B cell (primary cell): ENCODE data around the gene EHBP1L1. TPM values are rescaled to one million over a fixed set of nuclear protein-coding genes. Genes with fewer than 3 reads are reported as not detected.
A peak's percentile ranks its signal among the peaks of the same experiment; 100 is the strongest.

Experiments used
- ATAC-seq: fragments of 200-7000 bp; cut with Tn5 transposase; one replicate; pipeline ENCODE4 v1.10.0; 2021; ENCODE audit warnings: low read depth, mild to moderate bottlenecking, moderate number of reproducible peaks, moderate library complexity
- CTCF ChIA-PET: fragments of 350-600 bp; sonication (Branson Sonifier 250); formaldehyde crosslinking; loops from one replicate; lab custom pipeline; 2021; ENCODE audit warnings: antibody characterized with exemption, inconsistent platforms; lab: Charles Lee
- POLR2A ChIA-PET: fragments of 350-600 bp; sonication (Branson Sonifier 250); formaldehyde crosslinking; loops from one replicate; lab custom pipeline; 2021; ENCODE audit warnings: antibody characterized with exemption; lab: Charles Lee
- DNase-seq: peaks from one replicate; pipeline ENCODE4 v3.0.0; 2013
- H2AFZ ChIP-seq: 2 replicates; pipeline ENCODE4 v1.6.1; 2012; ENCODE audit warnings: mild to moderate bottlenecking, low read depth, low read length; ENCODE audit not compliant: insufficient read depth, poor library complexity, severe bottlenecking
- H3K27ac ChIP-seq, 2 donors: 1 replicate in 1 of 2; 2 replicates in 1 of 2; pipeline ENCODE4 v1.5.1; 2012 to 2013; ENCODE audit warnings: low read length in 2 of 2, mild to moderate bottlenecking in 2 of 2, moderate library complexity in 1 of 2
- H3K27me3 ChIP-seq, 4 experiments: fragments of 200-600 bp in 1 of 4; sonication (generic) in 1 of 4; replicated peaks in 1 of 4; 1 replicate in 2 of 4; 2 replicates in 2 of 4; pipeline versions ENCODE4 v1.6.1 to v1.7.0; 2013 to 2016; ENCODE audit warnings: low read length in 3 of 4, mild to moderate bottlenecking in 2 of 4, mixed read lengths in 1 of 4, moderate library complexity in 1 of 4; ENCODE audit not compliant: insufficient read depth in 4 of 4, control insufficient read depth in 3 of 4; ENCODE audit errors: control extremely low read depth in 1 of 4
- H3K36me3 ChIP-seq, 2 experiments: replicated peaks in 1 of 2; 1 replicate in 1 of 2; 2 replicates in 1 of 2; pipeline versions ENCODE4 v1.6.1 to v1.7.1; 2013; ENCODE audit warnings: low read length in 1 of 2; ENCODE audit not compliant: insufficient read depth in 2 of 2, control insufficient read depth in 1 of 2; ENCODE audit errors: control extremely low read depth in 1 of 2, extremely low read depth in 1 of 2
- H3K4me1 ChIP-seq, 2 donors: fragments of 200-600 bp in 1 of 2; sonication (generic) in 1 of 2; 1 replicate in 1 of 2; 2 replicates in 1 of 2; pipeline versions ENCODE4 v1.5.1 to v1.6.1; 2013 to 2017; ENCODE audit warnings: low read length in 2 of 2; ENCODE audit not compliant: control insufficient read depth in 2 of 2, insufficient read depth in 2 of 2
- H3K4me2 ChIP-seq: replicated peaks from 2 replicates; pipeline ENCODE3; 2012; ENCODE audit warnings: mild to moderate bottlenecking, low read depth, low read length; ENCODE audit not compliant: poor library complexity, severe bottlenecking
- H3K4me3 ChIP-seq, 5 experiments: fragments of 200-600 bp in 1 of 5; sonication (generic) in 1 of 5; 1 replicate in 3 of 5; 2 replicates in 2 of 5; pipeline versions ENCODE4 v1.5.1 to v1.7.0; 2011 to 2016; ENCODE audit warnings: low read length in 4 of 5, mild to moderate bottlenecking in 4 of 5, low read depth in 2 of 5, control low read depth in 1 of 5, moderate library complexity in 1 of 5; ENCODE audit not compliant: insufficient read depth in 1 of 5; ENCODE audit errors: control extremely low read depth in 1 of 5, extremely low read depth in 1 of 5
- H3K79me2 ChIP-seq: fragments of 200-600 bp; sonication (generic); one replicate; pipeline ENCODE4 v1.6.0; 2016; ENCODE audit warnings: low read length; ENCODE audit not compliant: control insufficient read depth, insufficient read depth
- H3K9ac ChIP-seq: fragments of 200-600 bp; sonication (generic); 2 replicates; pipeline ENCODE4 v1.6.1; 2017; ENCODE audit warnings: mild to moderate bottlenecking, low read length, moderate library complexity
- H3K9me3 ChIP-seq, 3 donors: one replicate each; pipeline versions ENCODE4 v1.6.1 to v1.7.1; 2013; ENCODE audit warnings: low read length in 2 of 3; ENCODE audit not compliant: control insufficient read depth in 2 of 3, insufficient read depth in 1 of 3; ENCODE audit errors: control extremely low read depth in 1 of 3
- H4K20me1 ChIP-seq: 2 replicates; pipeline ENCODE4 v1.6.0; 2012; ENCODE audit warnings: mild to moderate bottlenecking, low read length; ENCODE audit not compliant: insufficient read depth, control insufficient read depth, poor library complexity, severe bottlenecking
- H3K27ac Mint-ChIP-seq: one replicate; pipeline ENCODE4 v1.8.0; 2021; ENCODE audit warnings: mixed read lengths
- H3K27me3 Mint-ChIP-seq: one replicate; pipeline ENCODE4 v1.8.0; 2021; ENCODE audit warnings: mixed read lengths
- H3K4me1 Mint-ChIP-seq: one replicate; pipeline ENCODE4 v1.8.0; 2021; ENCODE audit warnings: mixed read lengths
- H3K4me3 Mint-ChIP-seq: one replicate; pipeline ENCODE4 v1.8.0; 2021; ENCODE audit warnings: mixed read lengths
- H3K9me3 Mint-ChIP-seq: one replicate; pipeline ENCODE4 v1.8.0; 2022; ENCODE audit warnings: mixed read lengths; ENCODE audit not compliant: insufficient read depth
- EZH2 ChIP-seq: IDR thresholded peaks from 2 replicates; pipeline ENCODE4 v1.6.1; 2012; ENCODE audit warnings: borderline replicate concordance, low read depth, mild to moderate bottlenecking, moderate library complexity, low read length; ENCODE audit not compliant: insufficient read depth, poor library complexity, severe bottlenecking
- WGBS: methylation state at CpG from one replicate; pipeline ENCODE4 v1.1.5; 2013; ENCODE audit warnings: missing lambda C conversion rate; ENCODE audit not compliant: insufficient coverage; 5-methylcytosine and 5-hydroxymethylcytosine counted together
- intact Hi-C: fragments of 100-400 bp; cut with micrococcal nuclease; formaldehyde crosslinking; loops from one replicate; pipeline ENCODE4 v1.10.0; 2022
- polyA plus RNA-seq: library from polyadenylated mRNA; depleted of rRNA; stranded (reverse); fragments of >200 nt; gene quantifications from 2 replicates; pipeline ENCODE4 v1.2.3, GENCODE V29; 2012
- total RNA-seq, 2 donors: library from RNA; stranded (reverse); fragments of 120-200 nt in 1 of 2; gene quantifications; 1 replicate in 1 of 2; 2 replicates in 1 of 2; pipeline versions ENCODE4 v1.2.3 to v1.2.4, GENCODE V29; 2013 to 2022
- TF ChIP-seq, protein P1 (sequence below): fragments of 200-600 bp; IDR thresholded peaks from one replicate; pipeline ENCODE4 v1.8.0; 2022; ENCODE audit warnings: antibody characterized with exemption, mild to moderate bottlenecking

Gene EHBP1L1
- total and polyA plus RNA-seq, 2 donors (not counting 1 experiment from before 2014, with no cell fraction given): 202 to 279 TPM

DNA sequence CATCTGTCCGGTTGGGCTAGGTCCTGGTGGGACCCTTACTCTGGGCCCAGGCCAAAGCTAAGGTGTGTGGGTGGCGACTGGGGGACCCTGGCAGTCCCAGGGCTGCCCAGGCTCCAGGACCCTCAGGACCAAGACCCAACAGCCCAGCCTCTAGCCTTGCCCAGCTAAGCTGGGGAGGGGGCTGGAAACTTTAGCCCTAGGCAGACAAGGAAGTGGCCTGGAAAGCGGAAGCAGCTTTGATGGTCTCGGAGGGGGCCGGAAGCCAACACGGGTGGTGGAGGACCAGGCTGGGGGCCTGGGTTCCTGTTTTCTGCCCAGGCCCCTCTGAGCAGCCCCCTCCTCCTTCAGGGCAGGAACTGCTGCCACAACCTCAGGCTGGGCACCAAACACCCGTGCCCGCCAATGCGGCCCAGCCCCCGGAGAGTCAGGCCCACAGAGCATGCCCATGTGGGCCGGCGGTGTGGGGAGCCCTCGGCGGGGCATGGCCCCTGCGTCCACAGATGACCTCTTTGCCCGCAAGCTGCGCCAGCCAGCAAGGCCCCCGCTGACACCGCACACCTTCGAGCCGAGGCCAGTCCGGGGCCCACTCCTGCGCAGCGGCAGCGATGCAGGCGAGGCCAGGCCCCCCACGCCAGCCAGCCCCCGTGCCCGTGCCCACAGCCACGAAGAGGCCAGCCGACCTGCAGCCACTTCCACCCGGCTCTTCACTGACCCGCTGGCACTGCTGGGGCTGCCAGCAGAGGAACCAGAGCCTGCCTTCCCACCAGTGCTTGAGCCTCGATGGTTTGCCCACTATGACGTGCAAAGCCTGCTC lies 64.8 kb downstream of the EHBP1L1 start:
- Histone ChIP-seq H3K36me3 (peaks cover 0 to 59% of the 10 kb centered on the region in 2 experiments), H4K20me1 (peaks cover 69% of the 10 kb centered on the region), H2AFZ (no peak overlapping the region), H3K27me3 (no peaks in the 10 kb centered on the region), H3K27ac (peak overlapping the region; percentile 100), H3K4me2 (peak overlapping the region; percentile 96), H3K4me1 (peaks cover 43 to 67% of the 10 kb centered on the region in 2 donors), H3K4me3 (peak overlapping the region; percentile 64 to 97 (median 93)), H3K79me2 (peaks cover 81% of the 10 kb centered on the region), H3K9me3 (no peaks in the 10 kb centered on the region), H3K9ac (peak overlapping the region; percentile 91)
- peaks cover 56% of the 10 kb centered on the region for H3K4me1 Mint-ChIP-seq
- peak overlapping the region; percentile 99 for H3K4me3 Mint-ChIP-seq
- peak overlapping the region; percentile 98 for H3K27ac Mint-ChIP-seq
- WGBS: 2% methylated on average over 34 of the region's 35 CpGs
- DNase-seq (peak; percentile 89), ATAC-seq (peak; percentile 17)
- TF ChIP-seq, protein P1, sequence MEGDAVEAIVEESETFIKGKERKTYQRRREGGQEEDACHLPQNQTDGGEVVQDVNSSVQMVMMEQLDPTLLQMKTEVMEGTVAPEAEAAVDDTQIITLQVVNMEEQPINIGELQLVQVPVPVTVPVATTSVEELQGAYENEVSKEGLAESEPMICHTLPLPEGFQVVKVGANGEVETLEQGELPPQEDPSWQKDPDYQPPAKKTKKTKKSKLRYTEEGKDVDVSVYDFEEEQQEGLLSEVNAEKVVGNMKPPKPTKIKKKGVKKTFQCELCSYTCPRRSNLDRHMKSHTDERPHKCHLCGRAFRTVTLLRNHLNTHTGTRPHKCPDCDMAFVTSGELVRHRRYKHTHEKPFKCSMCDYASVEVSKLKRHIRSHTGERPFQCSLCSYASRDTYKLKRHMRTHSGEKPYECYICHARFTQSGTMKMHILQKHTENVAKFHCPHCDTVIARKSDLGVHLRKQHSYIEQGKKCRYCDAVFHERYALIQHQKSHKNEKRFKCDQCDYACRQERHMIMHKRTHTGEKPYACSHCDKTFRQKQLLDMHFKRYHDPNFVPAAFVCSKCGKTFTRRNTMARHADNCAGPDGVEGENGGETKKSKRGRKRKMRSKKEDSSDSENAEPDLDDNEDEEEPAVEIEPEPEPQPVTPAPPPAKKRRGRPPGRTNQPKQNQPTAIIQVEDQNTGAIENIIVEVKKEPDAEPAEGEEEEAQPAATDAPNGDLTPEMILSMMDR: no peak
- no peak for TF ChIP-seq EZH2
- intact Hi-C loops: loop anchor here (1.0 kb wide), 1 partner anchor 12 kb away; no protein-coding TSS in a partner anchor
- POLR2A ChIA-PET: interaction anchor here (0.5 to 5.0 kb wide), 26 partner anchors 9 to 1801 kb away, joined by 3 to 116 read pairs (median 5); partner anchors contain the start of genes DPF2, EHBP1L1, FIBP and KAT5
- no peaks in the 10 kb centered on the region for H3K27me3 Mint-ChIP-seq
- H3K9me3 Mint-ChIP-seq: no peaks in the 10 kb centered on the region
- CTCF ChIA-PET: interaction anchor here (0.9 to 7.4 kb wide), 5 partner anchors 13 to 60 kb away, joined by 3 to 86 read pairs (median 15); partner anchors contain the start of gene RELA
